HEK293 (cell line): ENCODE data around the gene APEX1.

Source experiments
- CTCF ChIA-PET: fragments of 350-600 bp; formaldehyde crosslinking; extraction: SDS; loops from one replicate; lab custom pipeline; 2021; ENCODE audit warnings: antibody characterized with exemption; lab: Yijun Ruan, JAX
- POLR2A ChIA-PET: fragments of 300-600 bp; formaldehyde crosslinking; extraction: SDS; loops from one replicate; lab custom pipeline; 2020; ENCODE audit warnings: antibody characterized with exemption, inconsistent platforms; lab: Yijun Ruan, JAX
- H3K27ac ChIP-seq: fragments of 200-500 bp; sonication (Bioruptor generic); 2 replicates; pipeline ENCODE4 v1.5.1; 2014; ENCODE audit warnings: low read depth, low read length, control low read depth, inconsistent platforms; ENCODE audit errors: extremely low read depth
- H3K36me3 ChIP-seq, 2 experiments: fragments of 200-500 bp in 1 of 2; sonication (Bioruptor generic) in 1 of 2; 1 replicate in 1 of 2; 2 replicates in 1 of 2; pipeline ENCODE4 v1.5.1; 2014 to 2017; ENCODE audit warnings: inconsistent platforms in 2 of 2, low read length in 2 of 2; ENCODE audit not compliant: control insufficient read depth in 2 of 2, insufficient read depth in 1 of 2
- H3K4me1 ChIP-seq: fragments of 200-500 bp; sonication (Bioruptor generic); 2 replicates; pipeline ENCODE4 v1.5.1; 2014; ENCODE audit warnings: mild to moderate bottlenecking, low read length, inconsistent platforms; ENCODE audit not compliant: control insufficient read depth, insufficient read depth
- H3K4me3 ChIP-seq: 2 replicates; pipeline ENCODE4 v1.5.1; 2011; ENCODE audit warnings: low read depth, mild to moderate bottlenecking, control low read depth, low read length, moderate library complexity
- H3K9me3 ChIP-seq: fragments of 200-500 bp; sonication (Bioruptor generic); 2 replicates; pipeline ENCODE4 v1.5.1; 2014; ENCODE audit warnings: low read depth, low read length, inconsistent platforms; ENCODE audit not compliant: control insufficient read depth, insufficient read depth
- CTCF ChIP-seq: fragments of 450-650 bp; formaldehyde crosslinking; IDR thresholded peaks from 2 replicates; pipeline ENCODE4 v1.5.1; 2016; ENCODE audit warnings: missing biosample characterization, missing genetic modification characterization
- INSM2 ChIP-seq: fragments of 450-650 bp; formaldehyde crosslinking; IDR thresholded peaks from 2 replicates; pipeline ENCODE4 v1.5.1; 2016; ENCODE audit warnings: missing biosample characterization, missing genetic modification characterization
- KLF16 ChIP-seq: fragments of 450-650 bp; formaldehyde crosslinking; IDR thresholded peaks from 2 replicates; pipeline ENCODE4 v1.5.1; 2017; ENCODE audit warnings: missing biosample characterization, missing genetic modification characterization
- KLF8 ChIP-seq: fragments of 450-650 bp; formaldehyde crosslinking; IDR thresholded peaks from 2 replicates; pipeline ENCODE4 v1.5.1; 2016; ENCODE audit warnings: missing biosample characterization, missing genetic modification characterization
- OSR2 ChIP-seq: fragments of 450-650 bp; formaldehyde crosslinking; IDR thresholded peaks from 2 replicates; pipeline ENCODE4 v1.5.1; 2016; ENCODE audit warnings: missing biosample characterization, missing genetic modification characterization
- YY1 ChIP-seq: fragments of 450-650 bp; formaldehyde crosslinking; IDR thresholded peaks from 2 replicates; pipeline ENCODE4 v1.5.1; 2018; ENCODE audit warnings: missing biosample characterization, missing genetic modification characterization
- ZBTB10 ChIP-seq: fragments of 450-650 bp; formaldehyde crosslinking; IDR thresholded peaks from 2 replicates; pipeline ENCODE4 v1.5.1; 2016; ENCODE audit warnings: missing biosample characterization, missing genetic modification characterization
- ZBTB20 ChIP-seq: fragments of 450-650 bp; formaldehyde crosslinking; IDR thresholded peaks from 2 replicates; pipeline ENCODE4 v1.5.1; 2016; ENCODE audit warnings: missing biosample characterization, missing genetic modification characterization
- ZBTB26 ChIP-seq: fragments of 450-650 bp; formaldehyde crosslinking; optimal IDR thresholded peaks from 2 replicates; pipeline ENCODE3; 2016; ENCODE audit warnings: missing biosample characterization, mild to moderate bottlenecking, missing genetic modification characterization
- ZBTB49 ChIP-seq: fragments of 450-650 bp; formaldehyde crosslinking; IDR thresholded peaks from 2 replicates; pipeline ENCODE4 v1.5.1; 2016; ENCODE audit warnings: missing biosample characterization, missing genetic modification characterization, low read depth
- ZNF157 ChIP-seq: fragments of 450-650 bp; formaldehyde crosslinking; IDR thresholded peaks from 2 replicates; pipeline ENCODE4 v1.5.1; 2016; ENCODE audit warnings: missing biosample characterization, missing genetic modification characterization
- ZNF324 ChIP-seq: fragments of 450-650 bp; formaldehyde crosslinking; IDR thresholded peaks from 2 replicates; pipeline ENCODE4 v1.5.1; 2016; ENCODE audit warnings: missing biosample characterization, missing genetic modification characterization
- ZNF394 ChIP-seq: fragments of 450-650 bp; formaldehyde crosslinking; IDR thresholded peaks from 2 replicates; pipeline ENCODE4 v1.5.1; 2016; ENCODE audit warnings: missing biosample characterization, missing genetic modification characterization, mild to moderate bottlenecking, moderate library complexity, borderline replicate concordance
- ZNF473 ChIP-seq: fragments of 450-650 bp; formaldehyde crosslinking; IDR thresholded peaks from 2 replicates; pipeline ENCODE4 v1.5.1; 2017; ENCODE audit warnings: missing biosample characterization, missing genetic modification characterization
- ZNF488 ChIP-seq: fragments of 450-650 bp; formaldehyde crosslinking; IDR thresholded peaks from 2 replicates; pipeline ENCODE4 v1.5.1; 2016; ENCODE audit warnings: missing biosample characterization, missing genetic modification characterization
- ZNF510 ChIP-seq: fragments of 450-650 bp; formaldehyde crosslinking; IDR thresholded peaks from 2 replicates; pipeline ENCODE4 v1.5.1; 2018; ENCODE audit warnings: mild to moderate bottlenecking, missing genetic modification characterization, missing biosample characterization; ENCODE audit not compliant: insufficient replicate concordance
- ZNF529 ChIP-seq: fragments of 450-650 bp; formaldehyde crosslinking; IDR thresholded peaks from 2 replicates; pipeline ENCODE4 v1.5.1; 2017; ENCODE audit warnings: missing genetic modification characterization, missing biosample characterization; ENCODE audit not compliant: insufficient replicate concordance
- ZNF549 ChIP-seq: fragments of 450-650 bp; IDR thresholded peaks from 2 replicates; pipeline ENCODE4 v1.5.1; 2018; ENCODE audit warnings: missing biosample characterization, missing genetic modification characterization, mild to moderate bottlenecking, inconsistent platforms, moderate library complexity
- ZNF561 ChIP-seq: fragments of 450-650 bp; IDR thresholded peaks from 2 replicates; pipeline ENCODE4 v1.5.1; 2018; ENCODE audit warnings: missing biosample characterization, missing genetic modification characterization, borderline replicate concordance
- ZNF843 ChIP-seq: fragments of 450-650 bp; formaldehyde crosslinking; IDR thresholded peaks from 2 replicates; pipeline ENCODE4 v1.5.1; 2016; ENCODE audit warnings: missing biosample characterization, missing genetic modification characterization

Gene APEX1

GRCh38 chr14:20455355-20456300 lies 602 bp downstream of the APEX1 start (continued):
- TF ChIP-seq ZBTB10 (tag by site-specific recombination): peak; percentile 11
- TF ChIP-seq ZNF561 (tag by site-specific recombination): no peak
- TF ChIP-seq INSM2 (tag by site-specific recombination): 0 out of 2 replicates have a peak, but pooled peaks have one; percentile 14
- TF ChIP-seq YY1 (tag by site-specific recombination): 0 out of 2 replicates have a peak, but pooled peaks have one; percentile 4
- TF ChIP-seq KLF8 (tag by site-specific recombination): peak; percentile 83; the same call in 1 of the 2 replicates
- TF ChIP-seq ZBTB20: 0 out of 2 replicates have a peak, but pooled peaks have one; percentile 3
- TF ChIP-seq ZNF394 (tag by site-specific recombination): no peak
- peak; percentile 12; the same call in 1 of the 2 replicates for TF ChIP-seq KLF16 (tag by site-specific recombination)
- TF ChIP-seq ZNF529 (tag by site-specific recombination): no peak
- TF ChIP-seq ZBTB26 (tag by site-specific recombination): peak; percentile 74

GRCh38 chr14:20456971-20457370 lies 1.9 kb downstream of the APEX1 start:
- Histone ChIP-seq H3K4me1 (peaks cover 8% of the 10 kb centered on the region), H3K36me3 (peaks cover 31 to 59% of the 10 kb centered on the region in 2 experiments)
- no peak for TF ChIP-seq ZNF324
- no peak for TF ChIP-seq ZNF549 (tag by site-specific recombination)
- no peak for TF ChIP-seq ZBTB10 (tag by site-specific recombination)
- TF ChIP-seq OSR2 (tag by site-specific recombination): no peak
- no peak for TF ChIP-seq CTCF (tag by site-specific recombination)
- no peak for TF ChIP-seq ZNF510 (tag by site-specific recombination)
- TF ChIP-seq ZBTB49: no peak
- no peak for TF ChIP-seq ZNF473
- TF ChIP-seq ZNF488 (tag by site-specific recombination): no peak
- TF ChIP-seq ZNF843 (tag by site-specific recombination): no peak
- TF ChIP-seq ZNF157 (tag by site-specific recombination): no peak

More at GRCh38 chr14:20456971-20457370, 1.9 kb downstream of the APEX1 start:
- ChIA-PET CTCF (no interaction called here), POLR2A (interaction anchor here (0.7 to 3.0 kb wide), 2 partner anchors 13 to 40 kb away, joined by 3 to 41 read pairs; partner anchors contain the start of gene PNP)
- no peaks in the 10 kb centered on the region for H3K9me3 ChIP-seq
- H3K27ac ChIP-seq: peak overlapping the region; percentile 11; the same call in 1 of the 2 replicates
- no peak overlapping the region for H3K4me3 ChIP-seq
